OCI-LY1 (cell line): ENCODE data around the gene DLX2.
A peak's percentile ranks its signal among the peaks of the same experiment; 100 is the strongest.

Source experiments
- H2AFZ ChIP-seq: fragments of 200-600 bp; sonication (generic), shearing (Covaris generic); 2 replicates; pipeline ENCODE4 v1.6.0; 2014; ENCODE audit warnings: antibody characterized with exemption, mild to moderate bottlenecking, low read length
- H3F3A ChIP-seq: fragments of 200-600 bp; sonication (generic), shearing (Covaris generic); 2 replicates; pipeline ENCODE4 v1.6.0; 2014; ENCODE audit warnings: mild to moderate bottlenecking, antibody characterized with exemption, low read length, moderate library complexity; ENCODE audit not compliant: insufficient read depth
- H3K27ac ChIP-seq: fragments of 200-600 bp; sonication (generic); 2 replicates; pipeline ENCODE4 v1.5.1; 2014; ENCODE audit warnings: low read length, mixed run types, mild to moderate bottlenecking, low read depth; ENCODE audit not compliant: poor library complexity, severe bottlenecking
- H3K27me3 ChIP-seq: fragments of 200-600 bp; sonication (generic); 2 replicates; pipeline ENCODE4 v1.6.0; 2014; ENCODE audit warnings: antibody characterized with exemption, mild to moderate bottlenecking, low read length, moderate library complexity; ENCODE audit not compliant: insufficient read depth
- H3K36me3 ChIP-seq: fragments of 200-600 bp; sonication (generic); 2 replicates; pipeline ENCODE4 v1.6.1; 2014; ENCODE audit warnings: mild to moderate bottlenecking, antibody characterized with exemption, low read length, moderate library complexity, mixed read lengths; ENCODE audit not compliant: insufficient read depth
- H3K4me1 ChIP-seq: fragments of 200-600 bp; sonication (generic); 2 replicates; pipeline ENCODE4 v1.5.1; 2014; ENCODE audit warnings: mild to moderate bottlenecking, low read length, moderate library complexity; ENCODE audit not compliant: insufficient read depth, severe bottlenecking
- H3K4me2 ChIP-seq: fragments of 200-600 bp; sonication (generic), shearing (Covaris generic); 2 replicates; pipeline ENCODE4 v1.6.1; 2014; ENCODE audit warnings: low read length
- H3K4me3 ChIP-seq: fragments of 200-600 bp; sonication (generic); 2 replicates; pipeline ENCODE4 v1.5.1; 2014; ENCODE audit warnings: low read length, low read depth, mild to moderate bottlenecking, mixed read lengths; ENCODE audit not compliant: poor library complexity, severe bottlenecking
- H3K79me2 ChIP-seq: fragments of 200-600 bp; shearing (Covaris generic); 2 replicates; pipeline ENCODE4 v1.6.1; 2016; ENCODE audit warnings: mixed run types, low read length, mixed read lengths; ENCODE audit not compliant: insufficient read depth
- H3K9ac ChIP-seq: fragments of 200-600 bp; sonication (generic), shearing (Covaris generic); 2 replicates; pipeline ENCODE4 v1.6.1; 2014; ENCODE audit warnings: mild to moderate bottlenecking, low read length, mixed read lengths
- H3K9me2 ChIP-seq: fragments of 200-600 bp; sonication (generic), shearing (Covaris generic); 2 replicates; pipeline ENCODE4 v1.6.1; 2014; ENCODE audit warnings: low read depth, mild to moderate bottlenecking, low read length, mixed read lengths
- H3K9me3 ChIP-seq: fragments of 200-600 bp; shearing (Covaris generic); 2 replicates; pipeline ENCODE4 v1.6.1; 2014; ENCODE audit warnings: low read length, mixed read lengths
- H4K20me1 ChIP-seq: fragments of 200-600 bp; sonication (generic), shearing (Covaris generic); 2 replicates; pipeline ENCODE4 v1.6.0; 2016; ENCODE audit warnings: mild to moderate bottlenecking, low read length; ENCODE audit not compliant: insufficient read depth
- EZH2 ChIP-seq: fragments of 200-600 bp; sonication (generic), shearing (Covaris generic); IDR thresholded peaks from 2 replicates; pipeline ENCODE4 v1.8.0; 2017; ENCODE audit warnings: borderline replicate concordance, mixed run types, mild to moderate bottlenecking, antibody characterized with exemption, low read length, moderate library complexity, mixed read lengths
- TF ChIP-seq, protein P1 (sequence below): fragments of 200-600 bp; sonication (generic), shearing (Covaris generic); IDR thresholded peaks from 2 replicates; pipeline ENCODE4 v1.5.1; 2017; ENCODE audit warnings: mild to moderate bottlenecking, antibody characterized with exemption, low read length, moderate library complexity, mixed read lengths

The DLX2 gene

GRCh38 chr2:172103471-172104272 lies 972 bp upstream of the DLX2 start:
- TF ChIP-seq, protein P1, sequence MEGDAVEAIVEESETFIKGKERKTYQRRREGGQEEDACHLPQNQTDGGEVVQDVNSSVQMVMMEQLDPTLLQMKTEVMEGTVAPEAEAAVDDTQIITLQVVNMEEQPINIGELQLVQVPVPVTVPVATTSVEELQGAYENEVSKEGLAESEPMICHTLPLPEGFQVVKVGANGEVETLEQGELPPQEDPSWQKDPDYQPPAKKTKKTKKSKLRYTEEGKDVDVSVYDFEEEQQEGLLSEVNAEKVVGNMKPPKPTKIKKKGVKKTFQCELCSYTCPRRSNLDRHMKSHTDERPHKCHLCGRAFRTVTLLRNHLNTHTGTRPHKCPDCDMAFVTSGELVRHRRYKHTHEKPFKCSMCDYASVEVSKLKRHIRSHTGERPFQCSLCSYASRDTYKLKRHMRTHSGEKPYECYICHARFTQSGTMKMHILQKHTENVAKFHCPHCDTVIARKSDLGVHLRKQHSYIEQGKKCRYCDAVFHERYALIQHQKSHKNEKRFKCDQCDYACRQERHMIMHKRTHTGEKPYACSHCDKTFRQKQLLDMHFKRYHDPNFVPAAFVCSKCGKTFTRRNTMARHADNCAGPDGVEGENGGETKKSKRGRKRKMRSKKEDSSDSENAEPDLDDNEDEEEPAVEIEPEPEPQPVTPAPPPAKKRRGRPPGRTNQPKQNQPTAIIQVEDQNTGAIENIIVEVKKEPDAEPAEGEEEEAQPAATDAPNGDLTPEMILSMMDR: peak; percentile 96
- TF ChIP-seq EZH2: no peak
- Histone ChIP-seq H3K9ac (peak overlapping the region; percentile 51; the same call in 1 of the 2 replicates), H3K9me2 (no peaks in the 10 kb centered on the region), H3K79me2 (no peaks in the 10 kb centered on the region), H2AFZ (no peak overlapping the region), H3F3A (0 out of 2 replicates have a peak, but pooled peaks cover 2% of the 10 kb centered on the region), H3K9me3 (no peaks in the 10 kb centered on the region), H3K4me3 (peak overlapping the region; percentile 71), H3K36me3 (no peaks in the 10 kb centered on the region), H3K4me2 (peak overlapping the region; percentile 93), H3K4me1 (peaks cover 55% of the 10 kb centered on the region), H4K20me1 (no peaks in the 10 kb centered on the region), H3K27me3 (no peaks in the 10 kb centered on the region), H3K27ac (no peak overlapping the region)

GRCh38 chr2:172101821-172102390 lies 794 bp downstream of the DLX2 start:
- no peaks in the 10 kb centered on the region for H3K9me3 ChIP-seq
- H3K4me1 ChIP-seq: peaks cover 64% of the 10 kb centered on the region
- H3K9ac ChIP-seq: peak overlapping the region; percentile 52; the same call in 1 of the 2 replicates
- TF ChIP-seq, protein P1: no peak
- TF ChIP-seq EZH2: no peak
- no peaks in the 10 kb centered on the region for H3K79me2 ChIP-seq
- 0 out of 2 replicates have a peak, but pooled peaks cover 2% of the 10 kb centered on the region for H3F3A ChIP-seq
- H3K4me2 ChIP-seq: peak overlapping the region; percentile 93
- no peak overlapping the region for H2AFZ ChIP-seq
- H3K27me3 ChIP-seq: no peaks in the 10 kb centered on the region
- H3K27ac ChIP-seq: no peak overlapping the region
- H4K20me1 ChIP-seq: no peaks in the 10 kb centered on the region
- no peaks in the 10 kb centered on the region for H3K36me3 ChIP-seq
- no peaks in the 10 kb centered on the region for H3K9me2 ChIP-seq
- peak overlapping the region; percentile 71 for H3K4me3 ChIP-seq

GRCh38 chr2:172100935-172101820 lies 1.5 kb downstream of the DLX2 start:
- H3K36me3 ChIP-seq: no peaks in the 10 kb centered on the region
- H3K4me3 ChIP-seq: peak overlapping the region; percentile 71
- H3K4me2 ChIP-seq: peak overlapping the region; percentile 93
- no peak overlapping the region for H3K27ac ChIP-seq
- H3K9me2 ChIP-seq: no peaks in the 10 kb centered on the region
- peak overlapping the region; percentile 52; the same call in 1 of the 2 replicates for H3K9ac ChIP-seq
- 0 out of 2 replicates have a peak, but pooled peaks cover 2% of the 10 kb centered on the region for H3F3A ChIP-seq
- H3K79me2 ChIP-seq: no peaks in the 10 kb centered on the region
- no peaks in the 10 kb centered on the region for H3K27me3 ChIP-seq
- no peaks in the 10 kb centered on the region for H3K9me3 ChIP-seq
- TF ChIP-seq EZH2: no peak
- TF ChIP-seq, protein P1: no peak
- H4K20me1 ChIP-seq: no peaks in the 10 kb centered on the region
- no peak overlapping the region for H2AFZ ChIP-seq
- H3K4me1 ChIP-seq: peaks cover 67% of the 10 kb centered on the region
